Ectodermal cell (in vitro differentiated cells): Measurements from ENCODE around the gene SYNDIG1.

Experiments
- H3K27ac ChIP-seq: 2 replicates; pipeline ENCODE4 v1.7.0; 2013; ENCODE audit warnings: mild to moderate bottlenecking, low read depth, low read length; ENCODE audit not compliant: insufficient read depth, poor library complexity, severe bottlenecking
- H3K27me3 ChIP-seq: 2 replicates; pipeline ENCODE4 v1.7.0; 2013; ENCODE audit warnings: mild to moderate bottlenecking, low read length; ENCODE audit not compliant: insufficient read depth, control insufficient read depth, poor library complexity, severe bottlenecking
- H3K36me3 ChIP-seq: one replicate; pipeline ENCODE4 v1.7.0; 2013; ENCODE audit warnings: low read length; ENCODE audit not compliant: control insufficient read depth, insufficient read depth
- H3K4me1 ChIP-seq: one replicate; pipeline ENCODE4 v1.7.0; 2013; ENCODE audit warnings: low read length; ENCODE audit not compliant: control insufficient read depth, insufficient read depth
- H3K4me3 ChIP-seq: 2 replicates; pipeline ENCODE4 v1.7.0; 2013; ENCODE audit warnings: low read depth, low read length, control low read depth; ENCODE audit not compliant: insufficient read depth
- H3K9me3 ChIP-seq: 2 replicates; pipeline ENCODE4 v1.7.0; 2013; ENCODE audit warnings: mild to moderate bottlenecking, low read length, moderate library complexity; ENCODE audit not compliant: control insufficient read depth
- WGBS, 2 experiments: methylation state at CpG; one replicate each; pipeline ENCODE4 v1.1.7; 2013; ENCODE audit warnings: missing lambda C conversion rate in 2 of 2; 5-methylcytosine and 5-hydroxymethylcytosine counted together

Gene SYNDIG1

GRCh38 chr20:24446811-24447210 lies 22.6 kb upstream of the SYNDIG1 start:
- Histone ChIP-seq H3K27ac (no peak overlapping the region), H3K4me1 (peaks cover 25% of the 10 kb centered on the region), H3K36me3 (no peaks in the 10 kb centered on the region), H3K9me3 (no peaks in the 10 kb centered on the region), H3K27me3 (peaks cover 4% of the 10 kb centered on the region), H3K4me3 (no peak overlapping the region)
- WGBS, 2 experiments = 93 to 94% methylated on average over 2 of the region's 2 CpGs

GRCh38 chr20:24448170-24448569 lies 21.3 kb upstream of the SYNDIG1 start:
- WGBS, 2 experiments = 91 to 95% methylated on average over 7 of the region's 7 CpGs
- Histone ChIP-seq H3K36me3 (no peaks in the 10 kb centered on the region), H3K4me1 (peaks cover 20% of the 10 kb centered on the region), H3K27ac (no peak overlapping the region), H3K4me3 (no peak overlapping the region), H3K27me3 (peaks cover 4% of the 10 kb centered on the region), H3K9me3 (no peaks in the 10 kb centered on the region)

- Histone ChIP-seq H3K27ac (no peak overlapping the region), H3K9me3 (no peaks in the 10 kb centered on the region), H3K4me1 (peaks cover 12% of the 10 kb centered on the region), H3K4me3 (no peak overlapping the region), H3K27me3 (peaks cover 4% of the 10 kb centered on the region), H3K36me3 (no peaks in the 10 kb centered on the region)
- 92 to 97% methylated on average over 8 of the region's 9 CpGs for WGBS, 2 experiments
Measured at GRCh38 chr20:24449026-24449720, 20.3 kb upstream of the SYNDIG1 start.

GRCh38 chr20:24450177-24450576 lies 19.3 kb upstream of the SYNDIG1 start:
- Histone ChIP-seq H3K27ac (no peak overlapping the region), H3K36me3 (no peaks in the 10 kb centered on the region), H3K4me1 (peaks cover 8% of the 10 kb centered on the region), H3K9me3 (no peaks in the 10 kb centered on the region), H3K4me3 (no peak overlapping the region), H3K27me3 (peaks cover 4% of the 10 kb centered on the region)
- WGBS, 2 experiments = 91 to 95% methylated on average over 2 of the region's 2 CpGs

- no peak overlapping the region for H3K4me3 ChIP-seq
- no peak overlapping the region for H3K27ac ChIP-seq
- H3K27me3 ChIP-seq = peaks cover 4% of the 10 kb centered on the region
- WGBS, 2 experiments = 80 to 81% methylated on average over 11 of the region's 11 CpGs
- no peaks in the 10 kb centered on the region for H3K9me3 ChIP-seq
- H3K36me3 ChIP-seq = no peaks in the 10 kb centered on the region
- peaks cover 11% of the 10 kb centered on the region for H3K4me1 ChIP-seq
Measured at GRCh38 chr20:24450624-24451376, 18.6 kb upstream of the SYNDIG1 start.

- H3K27me3 ChIP-seq = peaks cover 4% of the 10 kb centered on the region
- 80 to 85% methylated on average over 3 of the region's 3 CpGs for WGBS, 2 experiments
Measured at GRCh38 chr20:24451428-24451827, 18.0 kb upstream of the SYNDIG1 start.

GRCh38 chr20:24452016-24452415 lies 17.4 kb upstream of the SYNDIG1 start:
- Histone ChIP-seq H3K4me1 (peaks cover 17% of the 10 kb centered on the region), H3K4me3 (no peak overlapping the region), H3K36me3 (no peaks in the 10 kb centered on the region), H3K9me3 (no peaks in the 10 kb centered on the region), H3K27me3 (no peaks in the 10 kb centered on the region), H3K27ac (no peak overlapping the region)
- WGBS, 2 experiments = 93 to 95% methylated on average over 8 of the region's 8 CpGs

More at GRCh38 chr20:24451428-24451827, 18.0 kb upstream of the SYNDIG1 start:
- Histone ChIP-seq H3K4me1 (peaks cover 15% of the 10 kb centered on the region), H3K36me3 (no peaks in the 10 kb centered on the region), H3K9me3 (no peaks in the 10 kb centered on the region), H3K4me3 (no peak overlapping the region), H3K27ac (no peak overlapping the region)

GRCh38 chr20:24452498-24453127 lies 16.8 kb upstream of the SYNDIG1 start:
- WGBS, 2 experiments = 92 to 94% methylated on average over 9 of the region's 9 CpGs
- Histone ChIP-seq H3K27ac (no peak overlapping the region), H3K4me1 (peaks cover 17% of the 10 kb centered on the region), H3K36me3 (no peaks in the 10 kb centered on the region), H3K9me3 (no peaks in the 10 kb centered on the region), H3K27me3 (no peaks in the 10 kb centered on the region), H3K4me3 (no peak overlapping the region)

GRCh38 chr20:24453869-24454268 lies 15.6 kb upstream of the SYNDIG1 start:
- no peak overlapping the region for H3K27ac ChIP-seq
- WGBS, 2 experiments = 91 to 96% methylated on average over 2 of the region's 2 CpGs
- H3K36me3 ChIP-seq = no peaks in the 10 kb centered on the region
- no peaks in the 10 kb centered on the region for H3K9me3 ChIP-seq
- no peak overlapping the region for H3K4me3 ChIP-seq
- peaks cover 17% of the 10 kb centered on the region for H3K4me1 ChIP-seq
- H3K27me3 ChIP-seq = no peaks in the 10 kb centered on the region

- Histone ChIP-seq H3K27ac (no peak overlapping the region), H3K4me3 (no peak overlapping the region), H3K9me3 (no peaks in the 10 kb centered on the region), H3K27me3 (no peaks in the 10 kb centered on the region), H3K4me1 (peaks cover 17% of the 10 kb centered on the region), H3K36me3 (no peaks in the 10 kb centered on the region)
- 65% methylated on average over 6 of the region's 6 CpGs for WGBS, 2 experiments
Measured at GRCh38 chr20:24455081-24455480, 14.3 kb upstream of the SYNDIG1 start.
